NT2/D1 (cell line): ENCODE data around the gene TSPEAR.

Experiments
- DNase-seq: peaks from one replicate; pipeline ENCODE4 v3.0.0-alpha.2; 2011; ENCODE audit warnings: low read depth, low spot score
- H3K27me3 ChIP-seq: 2 replicates; pipeline ENCODE4 v1.6.0; 2011; ENCODE audit warnings: mild to moderate bottlenecking; ENCODE audit not compliant: insufficient read length, insufficient read depth
- H3K36me3 ChIP-seq: 2 replicates; pipeline ENCODE4 v1.6.1; 2011; ENCODE audit warnings: mild to moderate bottlenecking, low read length, mixed read lengths; ENCODE audit not compliant: insufficient read depth, insufficient read length
- H3K4me1 ChIP-seq: 2 replicates; pipeline ENCODE4 v1.5.1; 2011; ENCODE audit not compliant: insufficient read depth, insufficient read length
- H3K4me3 ChIP-seq: 2 replicates; pipeline ENCODE4 v1.5.1; 2011; ENCODE audit warnings: low read depth; ENCODE audit not compliant: insufficient read length
- H3K9ac ChIP-seq: 2 replicates; pipeline ENCODE4 v1.6.0; 2011; ENCODE audit warnings: low read depth; ENCODE audit not compliant: insufficient read length
- H3K9me3 ChIP-seq: 2 replicates; pipeline ENCODE4 v1.5.1; 2011; ENCODE audit warnings: mild to moderate bottlenecking, low read length; ENCODE audit not compliant: insufficient read depth
- SUZ12 ChIP-seq: IDR thresholded peaks from 2 replicates; pipeline ENCODE4 v1.6.1; 2011; ENCODE audit not compliant: insufficient read length, insufficient read depth; ENCODE audit errors: extremely low read depth
- YY1 ChIP-seq: IDR thresholded peaks from 2 replicates; pipeline ENCODE4 v1.6.1; 2011; ENCODE audit not compliant: insufficient read length, insufficient read depth
- ZNF274 ChIP-seq: IDR thresholded peaks from 2 replicates; pipeline ENCODE4 v1.6.1; 2011; ENCODE audit warnings: mild to moderate bottlenecking, low read depth, low read length

The TSPEAR gene

DNA sequence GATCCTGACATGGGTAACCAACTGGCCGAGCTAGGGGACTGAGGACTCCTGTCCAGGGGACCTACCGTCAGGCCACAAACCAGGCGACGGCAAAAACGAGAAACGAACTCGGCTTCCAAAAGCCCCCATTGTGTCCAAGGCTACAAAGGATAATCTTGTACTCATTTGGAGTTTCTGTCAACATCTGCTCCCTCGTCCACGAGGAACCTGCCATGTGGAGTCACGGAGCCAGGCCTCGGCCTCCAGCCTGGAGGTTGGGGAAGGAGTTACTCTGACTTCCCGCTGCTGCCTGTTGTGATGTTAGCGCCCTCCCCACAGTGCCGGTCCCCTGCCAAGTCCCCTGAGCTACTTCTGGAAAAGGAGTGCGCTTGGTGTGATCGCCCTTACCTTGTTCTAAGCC lies 178.7 kb downstream of the TSPEAR start:
- no peak for DNase-seq
- Histone ChIP-seq H3K4me3 (no peak overlapping the region), H3K9me3 (no peaks in the 10 kb centered on the region), H3K36me3 (no peaks in the 10 kb centered on the region), H3K27me3 (no peaks in the 10 kb centered on the region), H3K9ac (no peak overlapping the region), H3K4me1 (no peaks in the 10 kb centered on the region)
- TF ChIP-seq SUZ12: no peak
- TF ChIP-seq ZNF274: no peak
- no peak for TF ChIP-seq YY1

- no peaks in the 10 kb centered on the region for H3K27me3 ChIP-seq
- no peak overlapping the region for H3K4me3 ChIP-seq
- no peak for DNase-seq
- no peaks in the 10 kb centered on the region for H3K9me3 ChIP-seq
- no peak overlapping the region for H3K9ac ChIP-seq
- no peaks in the 10 kb centered on the region for H3K4me1 ChIP-seq
- no peaks in the 10 kb centered on the region for H3K36me3 ChIP-seq
- no peak for TF ChIP-seq SUZ12
- no peak for TF ChIP-seq YY1
- TF ChIP-seq ZNF274: no peak
Measured at GRCh38 chr21:44531606-44532564, 179.5 kb downstream of the TSPEAR start.

GRCh38 chr21:44530903-44531605 lies 180.3 kb downstream of the TSPEAR start:
- Histone ChIP-seq H3K4me3 (no peak overlapping the region), H3K9ac (no peak overlapping the region), H3K4me1 (no peaks in the 10 kb centered on the region), H3K36me3 (no peaks in the 10 kb centered on the region), H3K27me3 (no peaks in the 10 kb centered on the region), H3K9me3 (no peaks in the 10 kb centered on the region)
- TF ChIP-seq YY1 (no peak), ZNF274 (no peak), SUZ12 (no peak)
- no peak for DNase-seq

DNA sequence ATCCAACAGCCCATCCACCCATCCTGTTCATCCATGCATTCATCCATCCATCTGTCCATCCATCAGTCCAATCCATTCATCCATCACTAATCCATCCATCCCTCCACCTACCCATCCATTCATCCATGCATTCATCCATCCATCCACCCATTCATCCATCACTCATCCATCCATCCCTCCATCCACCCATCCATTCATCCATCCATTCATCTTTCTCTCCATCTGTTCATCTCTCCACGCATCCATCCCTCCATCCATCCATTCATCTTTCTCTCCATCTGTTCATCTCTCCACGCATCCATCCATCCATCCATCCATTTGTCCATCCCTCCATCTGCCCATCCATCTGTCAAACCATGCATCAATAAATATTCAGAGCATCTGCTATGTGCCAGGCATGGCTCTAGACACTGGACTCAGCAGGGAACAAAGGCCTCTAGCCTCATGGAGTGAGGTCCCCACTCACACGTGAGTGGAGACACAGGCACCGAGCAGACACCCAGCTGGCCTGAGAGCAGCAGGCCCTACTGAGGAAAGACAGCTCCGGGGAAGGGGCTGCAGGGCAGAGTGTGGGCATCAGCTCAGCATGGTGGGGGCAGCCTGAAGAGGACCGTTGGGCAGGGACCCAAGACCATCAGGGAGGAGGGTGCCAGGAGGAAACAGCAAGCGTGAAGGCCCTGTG lies 181.0 kb downstream of the TSPEAR start:
- Histone ChIP-seq H3K36me3 (no peaks in the 10 kb centered on the region), H3K27me3 (no peaks in the 10 kb centered on the region), H3K4me3 (no peak overlapping the region), H3K4me1 (no peaks in the 10 kb centered on the region), H3K9ac (no peak overlapping the region), H3K9me3 (no peaks in the 10 kb centered on the region)
- TF ChIP-seq ZNF274 (no peak), YY1 (no peak), SUZ12 (no peak)
- no peak for DNase-seq

DNA sequence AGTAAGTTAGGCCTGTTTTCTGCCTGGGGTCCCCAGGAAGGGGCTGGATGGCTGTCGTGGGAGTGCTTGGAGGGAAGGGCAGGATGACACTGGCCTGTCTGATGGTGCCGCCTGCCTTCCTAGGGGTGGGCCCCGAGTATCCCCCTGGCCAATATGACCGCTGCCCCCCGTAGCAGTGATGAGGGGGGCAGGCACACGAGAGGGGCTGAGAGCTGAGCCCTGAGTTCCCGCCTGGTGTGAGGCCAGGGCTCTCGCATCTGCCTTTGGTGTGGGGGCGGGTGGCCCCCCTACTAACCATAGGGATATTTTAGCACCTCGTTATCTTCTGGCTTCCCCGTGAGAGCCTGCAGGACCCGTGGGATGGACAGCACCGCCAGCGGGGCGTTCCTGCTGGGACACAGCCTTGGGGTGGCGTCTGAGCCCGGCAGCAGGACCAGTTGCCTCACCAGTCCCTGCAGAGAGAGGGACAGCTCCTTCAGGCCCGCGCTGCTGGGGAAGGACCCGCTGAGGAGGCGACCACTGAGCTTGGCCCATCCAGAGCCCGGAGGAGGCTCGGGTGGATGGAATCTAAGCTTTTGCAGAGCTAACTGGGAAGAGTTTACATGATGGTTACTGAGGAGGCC lies 181.8 kb downstream of the TSPEAR start:
- H3K9me3 ChIP-seq: no peaks in the 10 kb centered on the region
- TF ChIP-seq SUZ12 (no peak), YY1 (no peak), ZNF274 (no peak)
- H3K27me3 ChIP-seq: no peaks in the 10 kb centered on the region
- no peaks in the 10 kb centered on the region for H3K36me3 ChIP-seq
- DNase-seq: no peak
- H3K9ac ChIP-seq: no peak overlapping the region
- H3K4me1 ChIP-seq: no peaks in the 10 kb centered on the region
- H3K4me3 ChIP-seq: no peak overlapping the region

DNA sequence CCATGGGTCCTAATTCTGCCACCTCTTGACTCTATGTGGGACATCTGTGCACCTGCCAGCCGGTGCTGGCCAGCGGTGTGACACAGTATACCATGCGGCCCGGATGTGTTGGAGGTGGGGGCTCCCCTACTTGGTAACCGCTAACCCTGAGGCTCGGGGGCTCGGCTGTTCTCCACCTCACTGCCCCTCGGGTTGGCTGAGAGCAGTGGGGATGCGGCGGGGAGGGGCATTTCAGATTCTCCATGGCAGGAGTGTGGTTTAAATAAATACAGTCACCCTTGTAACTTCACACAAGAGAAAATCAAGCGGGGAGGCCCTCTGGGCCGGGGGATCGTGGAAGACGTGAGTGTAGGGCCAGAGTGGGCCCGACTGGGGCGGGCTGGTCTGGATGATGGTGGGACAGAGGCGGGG lies 182.4 kb downstream of the TSPEAR start:
- Histone ChIP-seq H3K4me3 (no peak overlapping the region), H3K9me3 (no peaks in the 10 kb centered on the region), H3K9ac (no peak overlapping the region), H3K36me3 (no peaks in the 10 kb centered on the region), H3K27me3 (peaks cover under 1% of the 10 kb centered on the region), H3K4me1 (no peaks in the 10 kb centered on the region)
- TF ChIP-seq YY1 (no peak), SUZ12 (no peak), ZNF274 (no peak)
- DNase-seq: no peak

- H3K4me3 ChIP-seq: no peak overlapping the region
- peaks cover 2% of the 10 kb centered on the region for H3K27me3 ChIP-seq
- no peaks in the 10 kb centered on the region for H3K36me3 ChIP-seq
- TF ChIP-seq YY1 (no peak), SUZ12 (no peak), ZNF274 (no peak)
- no peak for DNase-seq
- no peak overlapping the region for H3K9ac ChIP-seq
- H3K4me1 ChIP-seq: no peaks in the 10 kb centered on the region
- H3K9me3 ChIP-seq: no peaks in the 10 kb centered on the region
Measured at GRCh38 chr21:44528634-44528995, 182.8 kb downstream of the TSPEAR start.
